Body of pancreas (tissue), 4 donors: ENCODE data around the gene SLC11A1. TPM values are rescaled to one million over a fixed set of nuclear protein-coding genes. Genes with fewer than 3 reads are reported as not detected.

Source experiments
- ATAC-seq: fragments of 150-250 bp; one replicate; pipeline ENCODE4 v1.9.1; 2016
- DNase-seq, 4 donors: peaks; one replicate each; pipeline ENCODE4 v3.0.0-alpha.2; 2019
- H3K27ac ChIP-seq, 4 donors: fragments of 200-600 bp; sonication (generic); 1 replicate in 3 of 4; 2 replicates in 1 of 4; pipeline versions ENCODE4 v1.5.1 to v1.6.1; 2016 to 2019; ENCODE audit warnings: mild to moderate bottlenecking in 1 of 4, mixed read lengths in 1 of 4, moderate library complexity in 1 of 4
- H3K27me3 ChIP-seq, 2 donors: fragments of 200-600 bp; sonication (generic); one replicate each; pipeline ENCODE4 v1.6.0; 2016; ENCODE audit warnings: mild to moderate bottlenecking in 1 of 2
- H3K36me3 ChIP-seq, 2 donors: fragments of 200-600 bp; sonication (generic); replicated peaks in 1 of 2; 2 replicates each; pipeline ENCODE4 v1.5.1; 2016; ENCODE audit warnings: low read depth in 2 of 2; ENCODE audit not compliant: insufficient read depth in 1 of 2
- H3K4me1 ChIP-seq: fragments of 200-600 bp; sonication (generic); one replicate; pipeline ENCODE4 v1.6.0; 2016
- H3K4me3 ChIP-seq, 2 donors: fragments of 200-600 bp; sonication (generic); 1 replicate in 1 of 2; 2 replicates in 1 of 2; pipeline ENCODE4 v1.5.1; 2016 to 2019
- H3K9me3 ChIP-seq, 3 donors: fragments of 200-600 bp; sonication (generic); 1 replicate in 2 of 3; 2 replicates in 1 of 3; pipeline ENCODE4 v1.5.1; 2016
- POLR2A ChIP-seq, 3 donors: fragments of 450-650 bp; IDR thresholded peaks; one replicate each; pipeline ENCODE4 v1.6.1; 2016; ENCODE audit warnings: antibody characterized with exemption in 3 of 3, mild to moderate bottlenecking in 2 of 3
- WGBS, 2 donors: methylation state at CpG; one replicate each; pipeline ENCODE4 v1.1.5; 2017; 5-methylcytosine and 5-hydroxymethylcytosine counted together
- intact Hi-C: fragments of 100-400 bp; cut with DNase I; formaldehyde crosslinking; loops from one replicate; pipeline ENCODE4 v1.15.1; 2023
- total RNA-seq, 2 donors: library from RNA; depleted of rRNA; stranded (reverse); fragments of >200 nt; gene quantifications; one replicate each; pipeline ENCODE4 v1.1.0, GENCODE V29; 2016
- TF ChIP-seq, protein P1 (sequence below), 7 experiments: fragments of 450-650 bp in 4 of 7; fragments of 200-600 bp in 3 of 7; sonication (generic) in 3 of 7; IDR thresholded peaks; one replicate each; pipeline ENCODE4 v1.5.1; 2016 to 2019; ENCODE audit warnings: antibody characterized with exemption in 7 of 7

SLC11A1 gene
- total RNA-seq, 2 donors from 2014 or later: 3.0 to 7.3 TPM

DNA sequence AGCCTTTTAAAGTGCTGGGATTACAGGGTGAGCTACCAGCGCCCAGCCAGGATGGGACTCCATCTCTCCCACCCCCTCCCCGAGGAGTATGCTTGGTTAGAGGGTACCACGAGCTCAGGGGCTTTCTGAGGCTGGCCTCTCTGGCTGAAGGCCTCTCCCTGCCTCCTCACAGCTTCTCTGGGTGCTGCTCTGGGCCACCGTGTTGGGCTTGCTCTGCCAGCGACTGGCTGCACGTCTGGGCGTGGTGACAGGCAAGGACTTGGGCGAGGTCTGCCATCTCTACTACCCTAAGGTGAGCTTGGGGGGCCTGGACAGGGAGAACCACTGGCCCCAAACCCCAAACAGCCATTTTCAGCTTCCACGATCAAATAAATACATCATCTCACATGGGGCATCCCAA, 2.9 kb downstream of the SLC11A1 start:
- intact Hi-C loops: no loop called here
- no peak for ATAC-seq
- TF ChIP-seq, protein P1, sequence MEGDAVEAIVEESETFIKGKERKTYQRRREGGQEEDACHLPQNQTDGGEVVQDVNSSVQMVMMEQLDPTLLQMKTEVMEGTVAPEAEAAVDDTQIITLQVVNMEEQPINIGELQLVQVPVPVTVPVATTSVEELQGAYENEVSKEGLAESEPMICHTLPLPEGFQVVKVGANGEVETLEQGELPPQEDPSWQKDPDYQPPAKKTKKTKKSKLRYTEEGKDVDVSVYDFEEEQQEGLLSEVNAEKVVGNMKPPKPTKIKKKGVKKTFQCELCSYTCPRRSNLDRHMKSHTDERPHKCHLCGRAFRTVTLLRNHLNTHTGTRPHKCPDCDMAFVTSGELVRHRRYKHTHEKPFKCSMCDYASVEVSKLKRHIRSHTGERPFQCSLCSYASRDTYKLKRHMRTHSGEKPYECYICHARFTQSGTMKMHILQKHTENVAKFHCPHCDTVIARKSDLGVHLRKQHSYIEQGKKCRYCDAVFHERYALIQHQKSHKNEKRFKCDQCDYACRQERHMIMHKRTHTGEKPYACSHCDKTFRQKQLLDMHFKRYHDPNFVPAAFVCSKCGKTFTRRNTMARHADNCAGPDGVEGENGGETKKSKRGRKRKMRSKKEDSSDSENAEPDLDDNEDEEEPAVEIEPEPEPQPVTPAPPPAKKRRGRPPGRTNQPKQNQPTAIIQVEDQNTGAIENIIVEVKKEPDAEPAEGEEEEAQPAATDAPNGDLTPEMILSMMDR (IDR thresholded peaks at IDR 0.05): no peak
- no peak for TF ChIP-seq POLR2A (IDR thresholded peaks at IDR 0.05)
- H3K4me1 ChIP-seq: peaks cover 14% of the 10 kb centered on the region
- 82 to 93% methylated on average over 3 to 9 of the region's 9 CpGs for WGBS, 2 donors
- no peaks in the 10 kb centered on the region for H3K36me3 ChIP-seq
- DNase-seq: no peak
- H3K4me3 ChIP-seq: no peak overlapping the region
- no peaks in the 10 kb centered on the region for H3K9me3 ChIP-seq
- no peaks in the 10 kb centered on the region for H3K27me3 ChIP-seq
- H3K27ac ChIP-seq: no peak overlapping the region

DNA sequence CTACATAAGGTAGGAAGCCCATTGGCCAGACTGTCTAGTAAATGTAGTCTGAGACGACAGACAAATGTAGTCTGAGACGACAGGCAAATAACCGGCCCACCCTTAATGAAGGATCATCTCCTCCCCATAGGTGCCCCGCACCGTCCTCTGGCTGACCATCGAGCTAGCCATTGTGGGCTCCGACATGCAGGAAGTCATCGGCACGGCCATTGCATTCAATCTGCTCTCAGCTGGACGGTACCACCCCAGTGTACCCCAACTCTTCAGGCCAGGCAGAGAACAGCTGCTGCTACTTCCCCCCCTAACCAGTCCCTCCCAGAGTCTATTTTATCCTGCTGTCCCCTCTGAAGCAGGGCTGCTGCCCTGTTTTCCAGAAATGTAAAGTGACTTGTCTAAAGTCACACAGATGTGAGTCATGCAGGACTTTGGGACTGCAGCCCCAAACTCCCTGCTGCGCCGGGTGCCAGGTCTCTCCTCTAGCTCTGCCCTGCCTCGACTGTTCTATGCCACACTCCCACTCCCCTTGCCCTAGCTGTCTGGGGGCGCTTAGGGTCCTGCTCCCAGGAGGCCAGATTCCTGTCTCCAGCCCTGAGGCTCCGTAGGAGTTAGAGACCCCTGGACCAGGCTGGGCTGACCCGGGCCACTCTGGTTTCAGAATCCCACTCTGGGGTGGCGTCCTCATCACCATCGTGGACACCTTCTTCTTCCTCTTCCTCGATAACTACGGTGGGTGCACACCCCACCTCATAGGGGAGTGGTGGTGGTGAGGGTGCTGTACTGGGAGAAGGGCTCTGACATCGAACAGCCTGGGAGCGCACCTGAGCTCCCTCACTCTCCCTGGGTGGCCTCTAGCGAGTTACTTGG, 4.7 kb downstream of the SLC11A1 start:
- H3K36me3 ChIP-seq: no peaks in the 10 kb centered on the region
- H3K4me3 ChIP-seq: no peak overlapping the region
- H3K27me3 ChIP-seq: no peaks in the 10 kb centered on the region
- H3K4me1 ChIP-seq: peaks cover 14% of the 10 kb centered on the region
- H3K9me3 ChIP-seq: no peaks in the 10 kb centered on the region
- no peak for DNase-seq
- WGBS, 2 donors: 72% methylated on average over 21 to 23 of the region's 23 CpGs
- TF ChIP-seq POLR2A (IDR thresholded peaks at IDR 0.05): no peak
- TF ChIP-seq, protein P1 (IDR thresholded peaks at IDR 0.05): no peak
- no peak for ATAC-seq
- peak overlapping the region; percentile 12 to 79 (median 60) for H3K27ac ChIP-seq
- intact Hi-C loops: no loop called here

DNA sequence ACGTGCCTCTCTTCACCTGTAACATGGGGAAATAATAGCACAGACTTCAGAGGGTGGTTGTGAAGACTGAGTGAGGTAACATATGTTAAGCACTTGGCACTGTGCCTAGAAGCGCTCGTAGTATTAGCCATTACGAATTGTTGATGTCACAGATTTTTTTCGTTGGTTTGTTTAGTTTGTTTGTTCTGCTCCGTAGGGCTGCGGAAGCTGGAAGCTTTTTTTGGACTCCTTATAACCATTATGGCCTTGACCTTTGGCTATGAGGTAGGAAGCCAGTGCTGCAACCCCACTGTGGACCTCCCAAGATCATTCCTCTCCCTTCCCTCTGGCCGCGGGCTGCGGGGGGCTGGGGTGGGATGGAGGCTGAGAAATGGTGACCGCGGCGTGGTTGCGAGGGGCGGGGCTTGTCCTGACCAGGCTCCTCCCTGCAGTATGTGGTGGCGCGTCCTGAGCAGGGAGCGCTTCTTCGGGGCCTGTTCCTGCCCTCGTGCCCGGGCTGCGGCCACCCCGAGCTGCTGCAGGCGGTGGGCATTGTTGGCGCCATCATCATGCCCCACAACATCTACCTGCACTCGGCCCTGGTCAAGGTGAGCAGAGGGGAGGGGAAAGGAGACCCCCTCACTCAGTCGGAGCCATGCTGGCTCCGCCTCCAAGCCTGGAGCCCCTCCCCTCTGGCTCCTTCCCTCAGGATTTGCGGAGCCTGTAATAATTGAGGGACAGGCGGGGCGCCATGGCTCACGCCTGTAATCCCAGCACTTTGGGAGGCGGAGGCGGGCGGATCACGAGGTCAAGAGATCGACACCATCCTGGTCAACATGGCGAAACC, 5.5 kb downstream of the SLC11A1 start:
- H3K36me3 ChIP-seq: no peaks in the 10 kb centered on the region
- peak; percentile 69 to 83 (median 73) for DNase-seq
- no peak overlapping the region for H3K4me3 ChIP-seq
- peak; percentile 88 for ATAC-seq
- intact Hi-C loops: no loop called here
- TF ChIP-seq, protein P1 (IDR thresholded peaks at IDR 0.05): no peak
- TF ChIP-seq POLR2A (IDR thresholded peaks at IDR 0.05): peak in 2 of 3 donors; percentile 29 to 42
- 20 to 34% methylated on average over 15 to 36 of the region's 38 CpGs for WGBS, 2 donors
- peaks cover 14% of the 10 kb centered on the region for H3K4me1 ChIP-seq
- H3K27ac ChIP-seq: peak overlapping the region; percentile 12 to 79 (median 60)
- H3K27me3 ChIP-seq: no peaks in the 10 kb centered on the region
- H3K9me3 ChIP-seq: no peaks in the 10 kb centered on the region

DNA sequence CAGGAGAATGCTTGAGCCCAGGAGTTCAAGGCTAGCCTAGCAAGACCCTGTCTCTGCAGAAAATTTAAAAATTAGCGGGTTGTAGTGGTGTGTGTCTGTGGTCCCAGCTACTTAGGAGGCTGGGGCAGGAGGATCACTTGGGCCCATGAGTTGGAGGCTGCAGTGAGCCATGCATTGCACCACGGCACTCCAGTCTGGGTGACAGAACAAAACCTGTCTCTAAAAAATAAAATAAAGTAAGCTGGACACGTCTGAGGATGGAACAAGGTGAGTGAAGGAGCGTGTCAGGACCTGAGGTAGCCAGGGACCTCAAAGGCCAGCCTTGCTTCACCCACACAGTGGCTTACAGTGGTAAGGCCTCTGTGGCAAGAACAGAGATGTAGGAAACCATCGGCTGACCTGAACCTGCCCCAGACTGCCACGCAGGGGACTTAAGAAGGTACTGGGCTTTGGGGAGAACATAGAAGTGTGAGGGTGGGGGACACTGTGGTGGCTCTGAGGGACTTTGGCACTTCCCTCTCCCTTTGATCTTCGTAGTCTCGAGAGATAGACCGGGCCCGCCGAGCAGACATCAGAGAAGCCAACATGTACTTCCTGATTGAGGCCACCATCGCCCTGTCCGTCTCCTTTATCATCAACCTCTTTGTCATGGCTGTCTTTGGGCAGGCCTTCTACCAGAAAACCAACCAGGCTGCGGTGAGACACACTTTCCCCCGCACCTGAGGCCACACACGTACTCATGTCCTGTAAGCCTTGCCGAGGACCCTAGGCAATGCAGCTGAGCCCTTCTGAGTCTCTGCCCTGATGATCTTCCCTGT, 7.5 kb downstream of the SLC11A1 start:
- ATAC-seq (no peak), DNase-seq (no peak)
- no peaks in the 10 kb centered on the region for H3K9me3 ChIP-seq
- no peaks in the 10 kb centered on the region for H3K36me3 ChIP-seq
- 89 to 90% methylated on average over 17 of the region's 17 CpGs for WGBS, 2 donors
- no peak overlapping the region for H3K4me3 ChIP-seq
- no peak for TF ChIP-seq POLR2A (IDR thresholded peaks at IDR 0.05)
- TF ChIP-seq, protein P1 (IDR thresholded peaks at IDR 0.05): no peak
- intact Hi-C loops: loop anchor here (5.0 kb wide), 1 partner anchor 87 kb away; no protein-coding TSS in a partner anchor
- H3K27me3 ChIP-seq: no peaks in the 10 kb centered on the region
- H3K4me1 ChIP-seq: peaks cover 14% of the 10 kb centered on the region
- H3K27ac ChIP-seq: no peak overlapping the region
